ENCODE data around the gene STK24.

GRCh38 chr13:98514288-98514687 lies 62.6 kb downstream of the STK24 start:
- TF ChIP-seq CTCF (conservative IDR thresholded peaks at IDR 0.05; ENCODE audit: low read length), result no peak
- no peak for TF ChIP-seq EZH2phosphoT487 (IDR thresholded peaks at IDR 0.05; ENCODE audit: borderline replicate concordance, low read depth, low read length)

Data from OCI-LY7 (cell line).